IMR-90 (cell line): ENCODE data around the gene BNIP5. TPM values are rescaled to one million over a fixed set of nuclear protein-coding genes. Genes with fewer than 3 reads are reported as not detected.
A peak's percentile ranks its signal among the peaks of the same experiment; 100 is the strongest.

Source experiments
- ATAC-seq: fragments of 200-7000 bp; cut with Tn5 transposase; 2 replicates; pipeline ENCODE4 v1.9.1; 2020; ENCODE audit warnings: low read depth, mild to moderate bottlenecking, moderate library complexity
- BruUV-seq: library from RNA; stranded (reverse); fragments of 400-500 nt; replicated peaks from 2 replicates; lab custom pipeline; 2021; lab: Mats Ljungman, UMichigan
- CTCF ChIA-PET: fragments of 300-600 bp; formaldehyde crosslinking; extraction: SDS; loops from one replicate; lab custom pipeline; 2021; ENCODE audit warnings: antibody characterized with exemption; lab: Yijun Ruan, JAX
- POLR2A ChIA-PET: fragments of 300-600 bp; sonication (Branson Sonifier 250); formaldehyde crosslinking; loops from one replicate; lab custom pipeline; 2022; ENCODE audit warnings: antibody characterized with exemption; ENCODE audit not compliant: unreplicated experiment; lab: Charles Lee
- DNase-seq: peaks from one replicate; pipeline ENCODE4 v3.0.0; 2013
- H2AFZ ChIP-seq: replicated peaks from 2 replicates; pipeline ENCODE3; 2013; ENCODE audit warnings: low read length, mild to moderate bottlenecking; ENCODE audit not compliant: poor library complexity
- H2AK5ac ChIP-seq: 2 replicates; pipeline ENCODE4 v1.6.1; 2013; ENCODE audit warnings: low read depth, low read length, inconsistent platforms
- H2AK9ac ChIP-seq: replicated peaks from 2 replicates; pipeline ENCODE3; 2013; ENCODE audit warnings: mild to moderate bottlenecking, low read depth, low read length, moderate library complexity; ENCODE audit not compliant: poor library complexity
- H2BK120ac ChIP-seq: 2 replicates; pipeline ENCODE4 v1.6.1; 2013; ENCODE audit warnings: low read depth, low read length, inconsistent platforms
- H2BK15ac ChIP-seq: 3 replicates; pipeline ENCODE4 v1.6.1; 2013; ENCODE audit warnings: low read depth, low read length, inconsistent platforms
- H2BK20ac ChIP-seq: 2 replicates; pipeline ENCODE4 v1.6.1; 2013; ENCODE audit warnings: low read depth, mild to moderate bottlenecking, inconsistent platforms, low read length, moderate library complexity
- H2BK5ac ChIP-seq: 2 replicates; pipeline ENCODE4 v1.6.1; 2013; ENCODE audit warnings: mild to moderate bottlenecking, low read depth, low read length, inconsistent platforms; ENCODE audit not compliant: poor library complexity, severe bottlenecking
- H3K14ac ChIP-seq: replicated peaks from 2 replicates; pipeline ENCODE4 v1.6.1; 2013; ENCODE audit warnings: low read depth, low read length, inconsistent platforms
- H3K18ac ChIP-seq: 2 replicates; pipeline ENCODE4 v1.6.1; 2013; ENCODE audit warnings: low read depth, low read length, control low read depth
- H3K23ac ChIP-seq: 2 replicates; pipeline ENCODE4 v1.6.1; 2013; ENCODE audit warnings: low read depth, low read length, inconsistent platforms
- H3K27ac ChIP-seq: 2 replicates; pipeline ENCODE4 v1.5.1; 2013; ENCODE audit warnings: mild to moderate bottlenecking, control low read depth, low read length; ENCODE audit not compliant: insufficient read depth
- H3K27me3 ChIP-seq: 2 replicates; pipeline ENCODE4 v1.6.1; 2013; ENCODE audit warnings: low read length; ENCODE audit not compliant: control insufficient read depth, insufficient read depth
- H3K36me3 ChIP-seq: 2 replicates; pipeline ENCODE4 v1.6.1; 2013; ENCODE audit warnings: low read length, mixed read lengths; ENCODE audit not compliant: control insufficient read depth, insufficient read depth
- H3K4ac ChIP-seq: 2 replicates; pipeline ENCODE4 v1.6.1; 2013; ENCODE audit warnings: low read depth, low read length, inconsistent platforms
- H3K4me1 ChIP-seq: 2 replicates; pipeline ENCODE4 v1.6.1; 2013; ENCODE audit warnings: low read length, mixed read lengths; ENCODE audit not compliant: control insufficient read depth, insufficient read depth
- H3K4me2 ChIP-seq: 2 replicates; pipeline ENCODE4 v1.6.1; 2013; ENCODE audit warnings: low read depth, mild to moderate bottlenecking, control low read depth, low read length, moderate library complexity
- H3K4me3 ChIP-seq: 2 replicates; pipeline ENCODE4 v1.5.1; 2013; ENCODE audit warnings: low read depth, mild to moderate bottlenecking, control low read depth, low read length, moderate library complexity; ENCODE audit not compliant: insufficient read depth
- H3K56ac ChIP-seq: 2 replicates; pipeline ENCODE4 v1.6.1; 2013; ENCODE audit warnings: low read length, inconsistent platforms; ENCODE audit not compliant: insufficient read depth; ENCODE audit errors: extremely low read depth
- H3K79me1 ChIP-seq, 2 experiments: 2 replicates each; pipeline ENCODE4 v1.6.1; 2013; ENCODE audit warnings: low read length in 2 of 2, inconsistent platforms in 1 of 2, low read depth in 1 of 2
- H3K9ac ChIP-seq: 2 replicates; pipeline ENCODE4 v1.6.1; 2013; ENCODE audit warnings: low read depth, low read length, control low read depth
- H3K9me1 ChIP-seq: 2 replicates; pipeline ENCODE4 v1.6.1; 2013; ENCODE audit warnings: low read length, inconsistent platforms; ENCODE audit not compliant: insufficient read depth
- H3K9me3 ChIP-seq: 2 replicates; pipeline ENCODE4 v1.6.1; 2013; ENCODE audit warnings: low read length; ENCODE audit not compliant: control insufficient read depth, insufficient read depth
- H4K20me1 ChIP-seq: 2 replicates; pipeline ENCODE4 v1.6.1; 2013; ENCODE audit warnings: low read length, inconsistent platforms; ENCODE audit not compliant: insufficient read depth
- H4K5ac ChIP-seq: 2 replicates; pipeline ENCODE4 v1.6.1; 2013; ENCODE audit warnings: mild to moderate bottlenecking, low read depth, low read length, control low read depth
- H4K8ac ChIP-seq, 2 experiments: 2 replicates each; pipeline ENCODE4 v1.6.1; 2013; ENCODE audit warnings: low read depth in 2 of 2, low read length in 2 of 2, control low read depth in 1 of 2, inconsistent platforms in 1 of 2
- H4K91ac ChIP-seq: 2 replicates; pipeline ENCODE4 v1.6.1; 2013; ENCODE audit warnings: low read depth, low read length, inconsistent platforms; ENCODE audit not compliant: insufficient read depth
- BHLHE40 ChIP-seq: fragments of 150-350 bp; IDR thresholded peaks from 2 replicates; pipeline ENCODE4 v1.6.1; 2016; ENCODE audit warnings: mild to moderate bottlenecking, low read depth, low read length
- CEBPB ChIP-seq: IDR thresholded peaks from 2 replicates; pipeline ENCODE4 v1.6.1; 2012; ENCODE audit warnings: low read depth, low read length, improper control_type of control experiment
- CHD1 ChIP-seq: IDR thresholded peaks from 2 replicates; pipeline ENCODE4 v1.6.1; 2012; ENCODE audit warnings: low read depth, low read length, improper control_type of control experiment
- CTCF ChIP-seq: conservative IDR thresholded peaks from 2 replicates; pipeline ENCODE4 v1.5.1; 2012; ENCODE audit warnings: mild to moderate bottlenecking, low read depth, low read length, improper control_type of control experiment
- FOS ChIP-seq: fragments of 150-350 bp; IDR thresholded peaks from 2 replicates; pipeline ENCODE4 v1.6.1; 2016; ENCODE audit warnings: low read depth, low read length
- MAFK ChIP-seq: IDR thresholded peaks from 2 replicates; pipeline ENCODE4 v1.6.1; 2012; ENCODE audit warnings: low read depth, low read length, improper control_type of control experiment
- MAZ ChIP-seq: IDR thresholded peaks from 2 replicates; pipeline ENCODE4 v1.6.1; 2012; ENCODE audit warnings: low read depth, mild to moderate bottlenecking, low read length, improper control_type of control experiment, moderate library complexity, borderline replicate concordance
- MXI1 ChIP-seq: IDR thresholded peaks from 2 replicates; pipeline ENCODE4 v1.6.1; 2012; ENCODE audit warnings: low read depth, mild to moderate bottlenecking, low read length, moderate library complexity, borderline replicate concordance
- NFE2L2 ChIP-seq: fragments of 150-350 bp; IDR thresholded peaks from 2 replicates; pipeline ENCODE4 v1.6.1; 2016; ENCODE audit warnings: low read depth, mild to moderate bottlenecking, low read length
- POLR2A ChIP-seq: IDR thresholded peaks from 2 replicates; pipeline ENCODE4 v1.6.1; 2012; ENCODE audit warnings: mild to moderate bottlenecking, low read depth, low read length
- RAD21 ChIP-seq: IDR thresholded peaks from 2 replicates; pipeline ENCODE4 v1.6.1; 2012; ENCODE audit warnings: low read length, improper control_type of control experiment
- RCOR1 ChIP-seq: IDR thresholded peaks from 2 replicates; pipeline ENCODE4 v1.6.1; 2012; ENCODE audit warnings: mild to moderate bottlenecking, low read length, improper control_type of control experiment; ENCODE audit not compliant: insufficient replicate concordance
- RFX5 ChIP-seq: IDR thresholded peaks from 2 replicates; pipeline ENCODE4 v1.8.0; 2012; ENCODE audit warnings: low read depth, mild to moderate bottlenecking, low read length, moderate library complexity
- SMC3 ChIP-seq: fragments of 150-350 bp; IDR thresholded peaks from 2 replicates; pipeline ENCODE4 v1.6.1; 2016; ENCODE audit warnings: low read depth, mild to moderate bottlenecking, antibody characterized with exemption, low read length, moderate library complexity
- USF2 ChIP-seq: fragments of 150-350 bp; IDR thresholded peaks from 2 replicates; pipeline ENCODE4 v1.6.1; 2017; ENCODE audit warnings: mild to moderate bottlenecking, antibody characterized with exemption, low read length, low read depth
- WGBS, 2 experiments: methylation state at CpG; one replicate each; pipeline versions ENCODE4 v1.1.5 to v1.1.7; 2013; ENCODE audit warnings: missing lambda C conversion rate in 2 of 2; ENCODE audit not compliant: insufficient read length in 1 of 2; ENCODE audit errors: extremely low coverage in 2 of 2; 5-methylcytosine and 5-hydroxymethylcytosine counted together
- dilution Hi-C: fragments of 300-500 bp; cut with HindIII; formaldehyde crosslinking; loops from one replicate; pipeline ENCODE4 v1.14.3; 2018; ENCODE audit warnings: low sequenced_read_pairs; ENCODE audit not compliant: unreplicated experiment
- in situ Hi-C: fragments of 300-500 bp; cut with MboI; formaldehyde crosslinking; loops from 3 replicates; pipeline ENCODE4 v1.14.3; 2019; ENCODE audit warnings: low sequenced_read_pairs, inconsistent platforms, mixed read lengths
- intact Hi-C: fragments of 100-400 bp; cut with micrococcal nuclease; formaldehyde crosslinking; loops from 2 replicates; pipeline ENCODE4 v1.10.0; 2022
- polyA plus RNA-seq, 3 experiments: library from polyadenylated mRNA; depleted of rRNA; stranded (reverse); fragments of >200 nt; gene quantifications; 2 replicates each; pipeline ENCODE4 v1.2.3, GENCODE V29; 2012; ENCODE audit warnings: low replicate concordance in 1 of 3
- total RNA-seq: library from RNA; depleted of rRNA; stranded (reverse); fragments of >200 nt; gene quantifications from 2 replicates; pipeline ENCODE4 v1.2.3, GENCODE V29; 2012
- TF ChIP-seq, protein P1 (sequence below): fragments of 150-350 bp; IDR thresholded peaks from 2 replicates; pipeline ENCODE4 v1.6.1; 2016; ENCODE audit warnings: low read depth, mild to moderate bottlenecking, low read length, moderate library complexity, borderline replicate concordance

BNIP5 gene
- total and polyA plus RNA-seq, 2 of the 4 experiments (the other 2 are of a cell fraction) = not detected

GRCh38 chr6:36306375-36306774, 30.3 kb downstream of the BNIP5 start:
- H4K5ac ChIP-seq = no peak overlapping the region
- peaks cover 3% of the 10 kb centered on the region for H3K9me3 ChIP-seq
- H2BK20ac ChIP-seq = no peak overlapping the region
- H3K36me3 ChIP-seq = no peaks in the 10 kb centered on the region
- TF ChIP-seq MXI1 (no peak), SMC3 (no peak), USF2 (no peak), FOS (no peak), MAZ (no peak), CEBPB (no peak), NFE2L2 (no peak), CHD1 (no peak), BHLHE40 (no peak), RAD21 (no peak), RCOR1 (no peak), MAFK (no peak), RFX5 (no peak), POLR2A (no peak), CTCF (no peak)
- TF ChIP-seq, protein P1, sequence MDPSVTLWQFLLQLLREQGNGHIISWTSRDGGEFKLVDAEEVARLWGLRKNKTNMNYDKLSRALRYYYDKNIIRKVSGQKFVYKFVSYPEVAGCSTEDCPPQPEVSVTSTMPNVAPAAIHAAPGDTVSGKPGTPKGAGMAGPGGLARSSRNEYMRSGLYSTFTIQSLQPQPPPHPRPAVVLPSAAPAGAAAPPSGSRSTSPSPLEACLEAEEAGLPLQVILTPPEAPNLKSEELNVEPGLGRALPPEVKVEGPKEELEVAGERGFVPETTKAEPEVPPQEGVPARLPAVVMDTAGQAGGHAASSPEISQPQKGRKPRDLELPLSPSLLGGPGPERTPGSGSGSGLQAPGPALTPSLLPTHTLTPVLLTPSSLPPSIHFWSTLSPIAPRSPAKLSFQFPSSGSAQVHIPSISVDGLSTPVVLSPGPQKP = no peak
- H3K4me3 ChIP-seq = no peak overlapping the region
- no peak overlapping the region for H2BK120ac ChIP-seq
- no peak overlapping the region for H3K4me2 ChIP-seq
- H3K9ac ChIP-seq = no peak overlapping the region
- no peak overlapping the region for H2AFZ ChIP-seq
- DNase-seq (no peak), ATAC-seq (0 out of 2 replicates have a peak, but pooled peaks have one; percentile 30)
- ChIA-PET POLR2A (no interaction called here), CTCF (no interaction called here)
- no peak overlapping the region for H3K4ac ChIP-seq
- in situ Hi-C loops = no loop called here
- H3K9me1 ChIP-seq = peaks cover 4% of the 10 kb centered on the region; the same call in 1 of the 2 replicates
- peaks cover 41% of the 10 kb centered on the region for H3K27me3 ChIP-seq
- no peak overlapping the region for H2AK9ac ChIP-seq
- no peak overlapping the region for H3K27ac ChIP-seq
- dilution Hi-C loops = no loop called here
- 0 out of 2 replicates have a peak, but pooled peaks cover 3% of the 10 kb centered on the region for H4K20me1 ChIP-seq
- no peak overlapping the region for H2AK5ac ChIP-seq
- H4K91ac ChIP-seq = no peak overlapping the region
- H2BK15ac ChIP-seq = no peak overlapping the region
- WGBS, 2 experiments = 50% methylated on average over 1 of the region's 7 CpGs; no CpG with 5 or more reads in 1 of the 2 experiments
- H3K4me1 ChIP-seq = peaks cover 4% of the 10 kb centered on the region
- H3K79me1 ChIP-seq = no peaks in the 10 kb centered on the region
- BruUV-seq = no TSS peak
- H3K56ac ChIP-seq = no peak overlapping the region
- intact Hi-C loops = no loop called here
- no peak overlapping the region for H3K18ac ChIP-seq
- H3K14ac ChIP-seq = no peak overlapping the region
- no peak overlapping the region for H2BK5ac ChIP-seq
- H4K8ac ChIP-seq = no peak overlapping the region
- no peak overlapping the region for H3K23ac ChIP-seq
